Measurements from ENCODE around the gene NAPEPLD.
"Not testable (repeated sequence)": the region's sequence is repeated elsewhere in the genome, so short reads cannot be mapped to it uniquely, and the experiment has no call there.

- TF ChIP-seq CTCF, EP300 (IDR thresholded peaks at IDR 0.05): not testable (repeated sequence)
These were observed 4.1 kb upstream of the NAPEPLD start for GRCh38 chr7:103152744-103153617.

Measured in tibial nerve (tissue), 4 donors.